Measurements from ENCODE around the gene GALNT14.

GALNT14 gene

DNA sequence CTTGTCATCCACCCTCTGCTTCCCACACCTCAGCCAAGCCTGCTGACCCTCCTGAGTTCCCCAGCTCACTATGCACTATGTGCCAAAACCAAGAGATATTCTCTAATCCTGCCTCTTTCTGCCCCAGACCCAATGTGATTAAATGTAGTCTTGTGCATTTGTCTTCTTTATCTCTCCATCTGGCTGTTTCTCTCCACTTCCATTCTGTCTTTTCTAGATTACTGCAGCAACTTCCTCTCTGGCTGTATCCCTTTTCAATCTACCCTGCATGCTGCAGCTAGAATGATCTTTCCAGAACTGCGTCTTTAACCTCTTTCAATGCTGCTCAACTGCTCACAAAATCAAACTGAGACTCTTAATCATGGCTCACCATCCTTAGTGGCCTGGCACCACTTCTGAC lies 164.1 kb downstream of the GALNT14 start:
- DNase-seq (ENCODE audit: low spot score), result no peak

DNA sequence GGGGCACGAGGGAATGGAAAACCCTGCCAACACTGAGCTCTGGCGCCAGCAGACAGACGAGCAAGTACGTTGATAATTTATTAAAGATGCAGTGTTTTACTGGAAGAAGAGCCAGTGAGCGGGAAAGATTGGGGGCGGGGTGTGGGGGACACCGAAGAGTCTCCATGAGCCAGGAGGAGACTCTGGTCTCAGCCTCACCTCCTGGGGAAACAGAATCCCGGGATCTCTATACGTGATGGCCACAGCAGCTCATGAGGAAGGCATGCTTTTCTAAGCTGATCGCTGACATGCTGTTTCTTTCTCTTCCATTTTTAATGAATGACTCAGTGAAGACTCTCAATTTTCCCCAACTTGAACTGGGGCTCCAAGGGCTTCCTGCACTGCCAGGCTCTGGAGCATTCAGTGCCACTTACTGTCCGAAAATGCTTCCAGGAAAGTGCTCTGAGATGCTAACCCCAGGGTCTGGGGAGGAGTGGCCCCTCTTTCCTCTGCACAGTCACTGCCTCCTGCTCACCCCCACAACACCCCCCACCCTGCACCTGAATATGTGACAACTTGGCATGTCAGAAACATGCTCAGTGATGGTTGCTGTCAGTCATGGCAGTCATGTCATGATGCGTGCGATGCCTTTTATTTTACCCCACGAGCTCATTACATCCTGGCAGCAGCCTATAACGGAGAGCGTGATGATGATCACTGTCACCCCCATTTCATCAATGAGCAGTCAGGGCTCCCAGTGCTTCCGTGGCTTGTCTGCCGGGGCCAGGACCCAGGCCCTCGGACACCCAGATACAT lies 166.8 kb downstream of the GALNT14 start:
- no peak for DNase-seq (ENCODE audit: low spot score)

DNA sequence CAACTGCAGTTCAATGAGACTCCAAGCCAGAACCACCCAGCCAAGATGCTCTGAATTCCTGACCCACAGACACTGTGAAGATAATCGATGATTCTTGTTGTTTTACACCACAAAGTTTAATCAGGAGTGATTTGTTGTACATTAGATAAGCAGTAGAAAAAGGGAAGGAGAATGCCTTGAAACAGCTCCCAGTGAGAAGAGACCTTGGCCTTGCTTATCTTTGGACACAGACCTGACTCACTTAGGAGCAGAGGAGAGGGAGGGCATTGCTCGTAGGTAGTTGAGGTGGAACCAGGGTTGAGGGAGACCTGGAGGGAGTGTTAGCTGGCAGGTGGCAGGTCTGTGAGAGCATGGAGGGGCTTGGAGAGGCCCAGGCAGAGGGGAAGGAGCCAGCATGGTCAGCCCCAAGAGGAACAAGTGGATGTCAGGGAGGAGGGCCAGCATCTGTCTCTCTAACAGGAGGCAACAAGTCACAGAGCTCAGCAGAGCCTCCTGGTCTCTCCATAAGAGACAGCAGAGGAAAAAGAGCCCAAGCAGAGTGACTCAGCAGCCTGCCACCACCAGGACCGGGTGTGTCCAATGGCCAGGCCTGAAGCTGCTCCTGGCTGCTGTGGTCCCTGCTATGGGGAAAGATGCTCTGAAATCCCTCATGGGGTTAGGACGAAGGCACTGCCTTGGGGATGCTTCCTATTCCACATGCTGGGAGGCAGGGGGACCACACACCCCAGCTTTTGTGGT lies 169.4 kb downstream of the GALNT14 start:
- no peak for DNase-seq (ENCODE audit: low spot score)

DNA sequence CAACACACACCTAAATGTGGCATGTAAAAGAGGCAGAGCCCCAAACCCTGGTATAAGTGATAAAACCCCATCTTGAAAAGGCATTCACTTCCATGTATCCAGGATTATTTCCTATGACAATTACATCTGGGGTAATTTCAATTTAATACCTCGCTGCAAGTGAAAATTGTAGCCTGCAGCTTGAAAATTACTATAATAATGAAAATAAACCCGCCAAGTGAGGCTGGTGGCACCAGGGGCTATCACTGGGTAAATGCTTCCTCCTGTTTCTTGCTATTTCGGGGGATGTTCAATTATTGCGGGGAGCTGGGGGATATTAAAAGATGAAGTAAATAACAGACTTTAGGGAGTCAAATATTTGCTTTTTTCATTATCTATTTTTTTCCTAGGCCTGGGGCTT lies 171.5 kb downstream of the GALNT14 start:
- no peak for DNase-seq (ENCODE audit: low spot score)

DNA sequence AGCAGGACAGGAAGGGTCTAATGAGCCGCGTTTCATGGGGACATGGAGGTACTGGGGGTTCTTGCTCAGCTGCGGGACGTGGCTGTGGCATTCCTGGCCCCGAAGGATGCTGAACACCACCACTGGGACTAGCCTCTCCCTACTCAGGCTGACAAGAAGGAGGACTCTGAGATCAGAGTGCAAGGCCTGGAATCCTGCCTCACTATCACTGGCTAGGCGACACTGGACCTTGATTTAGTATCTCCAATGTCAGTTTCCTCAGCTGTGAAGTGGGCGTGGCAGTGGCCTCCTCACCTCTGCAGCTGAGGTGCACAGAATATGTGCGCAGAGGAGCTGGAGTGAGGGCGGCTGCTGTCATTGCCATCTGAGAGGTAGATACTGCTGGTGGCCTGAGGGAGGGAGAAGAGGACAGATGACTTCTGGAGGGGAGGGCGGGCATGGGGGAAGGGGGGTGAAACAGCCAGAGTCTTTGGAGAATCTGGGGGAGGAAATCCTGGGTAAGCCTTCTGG lies 173.2 kb downstream of the GALNT14 start:
- DNase-seq (ENCODE audit: low spot score), result no peak

DNA sequence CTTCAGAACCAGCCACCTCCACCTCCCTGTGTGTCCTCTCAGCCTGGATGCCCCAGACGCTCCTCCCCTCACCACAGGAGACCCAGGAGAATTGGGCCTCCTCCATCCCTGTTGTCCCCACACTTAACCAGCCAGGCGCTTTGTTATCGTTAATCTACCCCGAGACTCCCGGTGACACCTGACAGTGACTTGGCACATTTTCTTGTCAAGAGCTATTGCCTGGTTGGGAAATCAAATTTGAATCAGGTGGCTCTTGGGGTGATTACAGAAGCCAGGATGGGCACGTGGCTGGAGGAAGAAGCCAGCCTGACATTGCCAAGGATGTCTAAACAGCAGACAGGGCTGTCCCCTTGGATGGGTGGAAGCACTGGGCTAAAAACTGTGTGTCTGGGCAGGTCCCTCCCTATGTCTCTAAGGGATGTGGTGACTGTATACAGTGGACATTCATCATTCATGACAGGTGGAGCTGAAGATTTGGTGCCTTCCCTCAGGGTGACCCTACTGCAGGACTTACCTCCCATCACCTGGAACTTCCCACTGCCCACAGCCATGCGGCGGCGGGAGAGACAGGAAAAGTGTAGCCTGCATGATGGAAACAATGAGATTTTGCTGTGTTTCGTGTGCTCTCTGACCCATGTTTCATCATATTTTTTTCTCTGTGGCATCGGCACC lies 173.8 kb downstream of the GALNT14 start:
- no peak for DNase-seq (ENCODE audit: low spot score)

DNA sequence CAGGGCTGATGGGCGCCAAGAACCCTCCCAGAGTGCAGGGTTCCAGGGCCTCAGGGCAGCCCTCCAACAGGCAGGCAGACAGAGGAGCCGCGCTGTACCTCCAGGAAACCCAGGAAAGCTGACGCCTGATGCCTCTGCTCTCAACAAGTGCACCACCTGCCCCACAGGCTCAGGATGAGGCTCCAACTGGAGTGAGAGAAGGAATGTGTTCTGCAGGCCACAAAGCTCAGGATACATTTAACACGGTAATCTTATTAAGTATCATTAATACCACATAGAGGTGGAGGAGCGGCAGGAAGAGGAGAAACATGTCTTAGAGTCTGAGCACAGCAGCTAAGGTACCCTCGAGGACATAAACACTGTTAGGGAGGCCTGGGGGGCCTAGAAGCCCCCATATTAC lies 175.1 kb downstream of the GALNT14 start:
- DNase-seq (ENCODE audit: low spot score), result no peak

DNA sequence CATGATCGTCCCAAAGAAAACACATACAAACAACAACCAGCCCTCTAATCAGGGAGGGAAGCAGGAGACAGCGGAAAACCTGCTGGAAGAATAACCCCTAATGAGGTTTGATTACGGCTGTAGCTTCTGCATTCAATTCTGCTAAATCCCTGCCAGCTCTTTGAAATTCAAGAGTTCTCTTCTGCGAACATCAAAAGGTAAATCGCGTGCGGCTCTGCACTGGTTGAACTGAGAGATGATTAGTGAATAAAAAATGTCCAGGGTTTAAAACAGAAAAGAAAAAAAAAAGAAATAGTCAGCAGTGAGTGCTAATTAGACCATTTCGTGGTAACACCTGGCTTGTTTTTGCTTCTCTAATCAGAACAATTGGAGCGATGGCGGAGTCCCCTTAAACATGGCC lies 178.0 kb downstream of the GALNT14 start:
- no peak for DNase-seq (ENCODE audit: low spot score)

DNA sequence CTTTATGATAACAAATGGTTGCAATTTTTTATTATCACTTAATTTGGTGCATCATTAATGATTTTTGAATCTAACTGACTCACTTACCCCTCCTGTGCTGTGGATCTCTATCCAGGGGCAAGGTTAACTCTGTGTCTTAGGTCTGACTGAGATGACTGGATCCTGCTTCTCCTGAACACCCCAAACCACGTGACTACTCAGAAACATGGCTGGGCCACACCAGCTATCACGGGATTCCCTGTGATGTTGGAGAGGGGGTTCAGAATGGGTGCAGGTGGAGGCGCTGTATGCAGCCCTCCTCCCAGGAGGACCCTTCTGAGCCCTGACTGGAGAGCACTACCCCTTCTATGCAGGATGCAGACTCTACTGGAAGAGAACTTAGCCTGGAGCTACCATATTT lies 178.6 kb downstream of the GALNT14 start:
- DNase-seq (ENCODE audit: low spot score), result no peak

DNA sequence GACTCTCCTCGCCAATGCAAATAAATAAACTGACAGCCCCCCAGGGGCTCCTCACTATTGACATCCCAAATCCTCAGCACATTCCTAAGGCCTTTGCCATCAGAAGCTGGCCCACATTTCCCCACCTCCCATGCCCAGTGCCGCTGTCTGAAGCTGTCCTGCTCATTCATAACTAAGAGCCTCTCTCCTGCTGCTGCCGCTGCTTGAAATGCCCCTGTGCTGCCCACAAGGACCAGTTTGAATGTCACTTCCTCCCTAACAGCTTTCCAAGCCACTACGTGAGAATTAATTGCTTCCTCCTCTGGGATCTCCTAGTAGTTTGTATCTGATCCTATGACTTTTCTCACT lies 179.3 kb downstream of the GALNT14 start:
- DNase-seq (ENCODE audit: low spot score), result no peak

DNA sequence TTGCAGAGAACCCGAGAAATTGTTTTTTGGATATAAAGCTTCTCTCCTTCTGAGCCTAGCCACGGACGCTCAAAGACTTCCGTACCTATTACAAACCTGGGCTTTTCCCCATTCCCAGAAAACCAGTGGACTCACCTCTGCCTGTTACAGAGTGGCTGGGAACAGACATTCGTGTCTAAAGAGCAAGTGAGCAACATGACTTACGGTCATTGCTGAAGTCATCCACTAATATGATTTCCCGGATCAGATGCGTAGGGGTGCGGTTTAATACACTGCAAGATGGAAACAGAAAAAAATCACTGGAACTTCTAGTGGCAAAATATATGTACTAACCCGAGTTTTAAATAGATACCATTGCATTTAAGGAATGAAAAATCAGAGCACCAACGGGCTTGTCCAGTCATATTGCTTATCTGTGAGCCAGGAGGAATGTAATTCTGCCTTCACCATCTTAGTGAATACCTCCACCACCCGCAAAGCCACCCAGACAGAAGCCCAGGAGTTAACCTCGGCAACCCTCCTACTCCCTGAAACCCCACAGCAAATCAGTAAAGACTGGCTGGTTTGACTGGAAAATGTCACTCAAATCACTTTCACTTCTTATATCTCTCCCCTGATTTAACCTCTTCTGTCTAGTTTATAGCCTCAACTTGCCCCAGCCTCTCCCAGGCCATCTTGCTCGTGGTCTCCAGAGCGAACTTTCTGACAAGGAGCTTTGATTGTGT lies 179.9 kb downstream of the GALNT14 start:
- no peak for DNase-seq (ENCODE audit: low spot score)

DNA sequence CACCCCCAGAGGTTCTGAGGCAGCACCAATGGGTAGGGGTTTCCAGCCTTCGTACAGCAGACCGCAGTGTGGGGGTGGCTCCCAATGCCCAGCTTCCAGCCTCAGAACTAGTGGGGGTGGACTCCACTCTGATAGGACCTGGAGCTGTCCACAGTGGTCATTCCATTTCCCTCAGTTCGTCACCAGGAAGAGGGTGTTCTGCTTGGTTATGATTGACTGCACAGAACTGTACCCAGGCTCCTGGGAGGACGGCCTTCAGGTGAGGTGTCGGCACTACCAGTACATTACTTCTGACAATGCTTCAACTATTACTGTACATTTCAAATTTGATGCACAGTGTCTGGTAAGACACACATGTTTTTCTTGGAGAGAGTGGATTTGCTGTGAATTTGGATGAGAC lies 180.6 kb downstream of the GALNT14 start:
- DNase-seq (ENCODE audit: low spot score), result no peak

DNA sequence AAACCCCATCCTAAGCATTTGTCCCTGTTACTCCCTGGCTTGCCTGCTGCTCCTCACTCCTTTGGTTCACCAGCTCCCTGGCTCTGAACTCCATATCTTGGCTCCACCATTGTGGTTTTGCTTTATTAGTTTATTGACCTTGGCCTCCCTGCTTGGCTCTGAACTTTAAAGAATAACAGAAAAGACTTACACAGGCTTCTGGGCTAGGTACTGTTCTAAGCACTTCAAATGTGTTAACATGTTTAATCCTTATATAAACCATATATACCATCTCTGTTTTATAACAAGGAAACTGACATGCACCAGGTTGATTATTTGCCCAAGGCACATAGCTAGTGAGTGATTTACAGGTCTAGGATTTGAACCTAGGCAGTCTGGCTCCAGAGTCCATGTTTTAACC lies 181.2 kb downstream of the GALNT14 start:
- DNase-seq (ENCODE audit: low spot score), result no peak

DNA sequence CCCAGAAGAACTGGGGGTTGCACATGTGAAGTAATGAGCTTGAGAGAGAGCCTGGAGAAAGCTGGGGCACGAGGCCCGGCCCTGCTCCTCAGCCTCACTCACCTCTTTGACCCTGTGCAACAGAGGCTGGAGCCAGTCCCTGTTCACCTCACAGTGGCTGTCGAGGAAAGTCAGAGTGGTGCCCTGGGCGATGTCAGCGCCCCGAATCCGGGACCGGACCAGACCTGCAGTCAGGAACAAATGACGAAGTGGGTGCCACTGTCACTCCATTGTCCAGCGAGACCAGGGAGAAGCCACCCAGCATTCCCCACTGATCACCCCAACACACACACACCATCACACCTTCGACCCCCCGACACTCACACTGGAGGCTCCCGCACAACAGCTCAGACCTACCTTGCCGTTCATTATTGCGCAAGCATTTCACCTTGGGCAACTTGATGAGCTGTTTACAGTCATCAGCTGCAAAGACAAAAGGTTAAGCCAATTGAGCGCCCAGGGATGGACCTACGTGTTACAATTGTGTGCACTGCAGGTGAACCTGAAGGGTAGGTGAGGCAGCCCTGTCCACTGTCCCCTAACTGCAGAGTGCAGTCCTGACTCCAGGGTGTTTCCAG lies 182.6 kb downstream of the GALNT14 start:
- DNase-seq (ENCODE audit: low spot score), result no peak

DNA sequence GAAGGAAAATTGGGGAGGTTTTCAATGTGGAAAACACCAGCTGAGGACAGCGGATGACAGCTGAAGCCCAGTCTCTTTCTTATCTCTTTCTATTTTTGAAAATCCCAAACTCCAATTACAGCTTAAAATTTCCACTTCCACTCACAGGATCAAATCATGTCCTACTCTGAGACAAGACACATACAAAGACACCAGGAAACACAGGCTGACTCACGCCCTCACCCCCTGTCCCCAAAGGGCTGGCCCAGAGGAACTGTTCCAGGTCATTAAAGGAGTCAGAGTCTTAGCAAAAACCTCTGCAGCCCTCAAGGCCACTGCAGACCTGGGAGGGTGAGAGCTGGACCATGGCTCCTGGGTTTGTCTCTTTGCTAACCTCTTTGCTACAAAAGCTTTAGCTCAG lies 187.9 kb downstream of the GALNT14 start:
- DNase-seq (ENCODE audit: low spot score), result no peak

DNA sequence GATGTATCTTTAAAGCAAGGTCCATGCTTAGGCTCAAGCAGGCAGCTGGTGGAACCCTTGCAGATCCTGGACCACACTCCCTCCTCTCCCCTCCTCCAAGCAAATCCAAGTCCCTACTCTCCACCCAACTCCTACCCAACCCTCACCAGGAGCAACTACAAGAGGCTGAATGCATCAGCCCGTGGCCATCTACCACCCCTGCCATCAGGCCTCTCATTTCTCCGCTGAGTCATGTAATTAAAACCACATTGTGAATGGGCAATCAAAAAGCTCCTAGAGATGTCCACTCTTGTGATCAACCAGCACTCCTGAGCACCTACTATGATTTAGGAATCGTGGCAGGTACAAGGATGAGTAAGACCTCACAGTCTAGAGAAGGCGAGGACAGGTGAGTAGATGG lies 188.8 kb downstream of the GALNT14 start:
- DNase-seq (ENCODE audit: low spot score), result no peak

DNA sequence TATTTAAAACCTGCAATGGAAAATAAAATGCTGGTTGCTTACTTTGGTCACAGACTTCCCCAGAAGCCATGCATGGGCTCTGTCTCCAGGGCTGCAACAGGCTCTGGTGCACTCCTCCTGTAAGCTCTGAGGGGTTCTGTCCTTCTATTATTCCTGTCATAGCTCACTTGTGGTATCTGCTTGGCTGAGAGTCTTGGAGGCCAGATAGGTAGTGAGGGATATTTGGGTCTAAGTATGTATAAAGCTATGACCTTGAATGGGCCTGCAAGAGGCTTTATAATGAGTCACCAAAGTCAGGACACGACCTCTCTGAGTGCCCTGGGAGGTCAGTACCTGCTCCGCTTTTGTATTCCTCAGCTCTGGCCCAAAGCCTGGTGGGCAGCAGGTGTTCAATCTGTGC lies 189.4 kb downstream of the GALNT14 start:
- no peak for DNase-seq (ENCODE audit: low spot score)

DNA sequence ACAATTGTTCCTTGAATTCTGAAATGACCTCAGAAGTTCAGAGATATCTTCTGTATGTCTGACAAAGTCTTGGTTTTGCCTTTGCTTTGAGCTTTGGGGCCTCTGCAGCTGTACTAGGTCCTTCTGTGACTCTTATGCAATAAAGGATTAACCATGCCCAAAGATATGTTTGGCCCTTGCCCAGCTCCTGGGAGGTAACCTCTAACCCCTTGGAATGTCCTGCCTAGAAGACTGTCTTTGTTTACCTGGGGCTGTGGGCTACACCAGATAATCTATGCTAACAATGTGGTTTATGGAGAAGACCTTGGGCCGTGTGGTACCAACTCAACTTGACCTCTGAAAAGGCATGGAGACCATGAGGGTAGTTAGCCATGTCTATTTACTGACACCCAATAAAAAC lies 190.1 kb downstream of the GALNT14 start:
- DNase-seq (ENCODE audit: low spot score), result no peak

DNA sequence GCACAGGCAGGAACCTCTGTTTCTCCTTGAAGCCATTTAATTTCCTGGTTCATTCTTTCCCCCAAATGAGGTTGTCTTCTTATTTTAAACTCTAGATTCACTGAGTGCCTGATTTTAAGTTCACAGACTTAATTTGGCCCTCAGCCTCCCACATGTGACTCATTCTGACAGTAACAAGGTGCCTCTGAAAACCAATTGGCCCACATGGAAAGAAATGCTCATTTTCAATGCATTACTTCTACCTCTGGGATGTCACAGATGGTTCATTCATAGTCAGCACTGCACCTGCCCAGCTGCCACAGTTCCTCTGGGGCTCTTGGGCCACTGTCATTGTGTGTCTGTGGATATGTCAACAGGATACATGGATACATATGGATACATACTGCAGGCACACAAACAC lies 190.6 kb downstream of the GALNT14 start:
- DNase-seq (ENCODE audit: low spot score), result no peak

DNA sequence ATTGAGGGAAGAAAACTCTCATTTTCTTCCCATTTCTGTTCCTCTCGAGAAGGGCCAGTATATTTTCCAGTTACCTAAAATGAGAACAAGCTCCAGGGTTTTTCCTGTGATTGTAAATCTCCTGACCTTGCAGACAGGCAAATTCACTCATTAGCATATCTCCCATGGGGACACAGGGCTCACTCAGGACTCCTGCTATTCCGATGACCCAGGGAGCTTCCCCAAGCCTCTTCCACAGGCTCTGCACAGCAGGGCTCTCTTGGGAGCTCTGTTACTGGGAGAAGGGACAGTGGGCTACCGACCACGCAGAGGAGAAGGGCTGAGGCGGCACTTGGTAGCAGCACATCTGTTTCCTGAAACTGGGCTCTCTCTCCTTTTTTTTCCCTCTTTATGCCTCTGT lies 195.8 kb downstream of the GALNT14 start:
- no peak for DNase-seq (ENCODE audit: low spot score)

DNA sequence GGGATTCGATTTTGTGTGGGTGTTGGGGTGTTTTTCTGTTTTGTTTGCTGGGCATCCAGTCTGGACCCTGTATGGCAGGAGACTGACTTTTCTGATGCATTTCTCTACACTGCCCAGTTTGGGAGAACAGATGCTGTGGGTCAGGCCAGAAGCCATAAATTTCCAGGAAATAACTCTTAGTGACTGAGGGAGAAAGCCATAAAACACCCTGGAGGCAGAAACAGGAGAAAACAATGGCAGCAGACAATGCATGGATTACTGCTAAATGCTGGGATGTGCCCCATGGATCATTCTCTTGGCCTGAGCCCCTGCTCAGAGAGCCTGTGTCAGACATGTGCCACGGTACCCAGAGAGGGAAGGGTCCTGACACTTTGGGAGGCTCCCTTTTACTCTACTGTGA lies 197.4 kb downstream of the GALNT14 start:
- DNase-seq (ENCODE audit: low spot score), result no peak

DNA sequence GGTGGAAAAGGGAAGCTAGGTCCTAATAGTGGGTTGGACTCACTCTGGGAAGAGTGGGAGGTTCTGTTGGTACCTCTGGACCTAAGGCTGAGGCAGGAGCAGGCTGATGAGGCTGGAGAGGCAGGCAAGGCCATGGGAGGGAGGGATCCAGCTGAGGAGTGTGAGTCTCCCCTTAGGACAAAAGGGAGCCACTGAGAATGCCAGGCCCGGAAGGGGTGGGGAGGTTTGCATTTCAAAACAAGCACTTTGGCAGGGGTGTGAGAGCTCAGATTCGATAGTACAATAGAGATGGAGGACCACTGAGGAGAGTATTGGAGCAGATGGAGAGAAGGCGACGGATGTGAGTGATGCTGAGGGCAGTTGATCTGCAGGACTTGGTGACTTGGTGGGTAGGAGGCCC lies 198.9 kb downstream of the GALNT14 start:
- DNase-seq (ENCODE audit: low spot score), result no peak

All from AG08396 (cell line).